K562 (cell line): ENCODE results near the gene CRX. TPM values are rescaled to one million over a fixed set of nuclear protein-coding genes. Genes with fewer than 3 reads are reported as not detected.

Source experiments
- ATAC-seq: fragments of 200-7000 bp; cut with Tn5 transposase; 3 replicates; pipeline ENCODE4 v1.9.1; 2020; ENCODE audit warnings: moderate library complexity
- BruUV-seq: library from RNA; stranded (reverse); fragments of 400-500 nt; replicated peaks from 2 replicates; lab custom pipeline; 2021; lab: Mats Ljungman, UMichigan
- CTCF ChIA-PET: fragments of 300-600 bp; formaldehyde crosslinking; extraction: SDS; loops from one replicate; lab custom pipeline; 2021; ENCODE audit warnings: low intra/inter-chr PET ratio; lab: Yijun Ruan, JAX
- POLR2A ChIA-PET: fragments of 300-600, 350-650 bp; sonication (Branson Sonifier 250); formaldehyde crosslinking; extraction: SDS; loops from one replicate; lab custom pipeline; 2021; ENCODE audit warnings: antibody characterized with exemption, inconsistent platforms; lab: Yijun Ruan, JAX
- DNase-seq, 4 experiments: peaks; one replicate each; pipeline versions ENCODE4 v3.0.0 to v3.0.0-alpha.2; 2011 to 2018; ENCODE audit warnings: low spot score in 3 of 4, mixed read lengths in 3 of 4; ENCODE audit errors: extremely low read depth in 1 of 4
- FAIRE-seq: peaks from 2 replicates; lab custom pipeline; 2011; peaks lifted over from hg19 to GRCh38; lab: Jason Lieb, UNC
- H2AFZ ChIP-seq: 2 replicates; pipeline ENCODE4 v1.6.0; 2011; ENCODE audit warnings: low read depth, low read length, control low read depth, inconsistent platforms
- H3K27ac ChIP-seq: fragments of 200-600 bp; 3 replicates; pipeline ENCODE4 v1.8.0; 2011; ENCODE audit warnings: low read depth, mild to moderate bottlenecking, control low read depth, inconsistent platforms, low read length, moderate library complexity, mixed read lengths; ENCODE audit errors: extremely low read depth
- H3K27me3 ChIP-seq, 2 experiments: fragments of 300-600 bp in 1 of 2; 2 replicates in 1 of 2; 3 replicates in 1 of 2; pipeline versions ENCODE4 v1.6.0 to v1.8.0; 2011; ENCODE audit warnings: inconsistent platforms in 2 of 2, low read length in 2 of 2, mild to moderate bottlenecking in 1 of 2, mixed read lengths in 1 of 2, moderate library complexity in 1 of 2; ENCODE audit not compliant: control insufficient read depth in 2 of 2, insufficient read depth in 2 of 2
- H3K36me3 ChIP-seq: fragments of 300-600 bp; 3 replicates; pipeline ENCODE4 v1.8.0; 2011; ENCODE audit warnings: mild to moderate bottlenecking, low read length, inconsistent platforms; ENCODE audit not compliant: control insufficient read depth, insufficient read depth
- H3K4me1 ChIP-seq, 2 experiments: fragments of 200-600 bp in 1 of 2; replicated peaks in 1 of 2; 2 replicates in 1 of 2; 3 replicates in 1 of 2; pipeline versions ENCODE4 v1.5.1 to v1.8.0; 2011; ENCODE audit warnings: inconsistent platforms in 2 of 2, low read length in 2 of 2, mild to moderate bottlenecking in 1 of 2, mixed read lengths in 1 of 2, moderate library complexity in 1 of 2; ENCODE audit not compliant: control insufficient read depth in 2 of 2, insufficient read depth in 2 of 2
- H3K4me2 ChIP-seq: 2 replicates; pipeline ENCODE4 v1.6.1; 2011; ENCODE audit warnings: low read length, control low read depth, inconsistent platforms, mixed read lengths; ENCODE audit not compliant: insufficient read depth
- H3K4me3 ChIP-seq: fragments of 200-600 bp; sonication (generic), shearing (Covaris generic); 2 replicates; pipeline ENCODE4 v1.5.1; 2016; ENCODE audit warnings: control low read depth, inconsistent platforms
- H3K79me2 ChIP-seq: fragments of 200-600 bp; 3 replicates; pipeline ENCODE4 v1.8.0; 2011; ENCODE audit warnings: low read length, inconsistent platforms; ENCODE audit not compliant: control insufficient read depth, insufficient read depth
- H3K9ac ChIP-seq, 2 experiments: 2 replicates each; pipeline versions ENCODE4 v1.6.0 to v1.6.1; 2011; ENCODE audit warnings: low read depth in 2 of 2, low read length in 2 of 2, control low read depth in 1 of 2, inconsistent platforms in 1 of 2, mild to moderate bottlenecking in 1 of 2, mixed read lengths in 1 of 2; ENCODE audit not compliant: insufficient read depth in 1 of 2
- H3K9me1 ChIP-seq: one replicate; pipeline ENCODE4 v1.6.0; 2011; ENCODE audit warnings: inconsistent platforms, mild to moderate bottlenecking, low read length, moderate library complexity; ENCODE audit not compliant: control insufficient read depth, insufficient read depth
- H3K9me3 ChIP-seq: replicated peaks from 2 replicates; pipeline ENCODE4 v1.5.1; 2011; ENCODE audit warnings: low read depth, low read length, inconsistent platforms; ENCODE audit not compliant: control insufficient read depth, insufficient read depth
- H4K20me1 ChIP-seq: replicated peaks from 2 replicates; pipeline ENCODE4 v1.6.1; 2011; ENCODE audit warnings: low read length, inconsistent platforms, mixed read lengths; ENCODE audit not compliant: control insufficient read depth, insufficient read depth
- POLR2B ChIP-seq: fragments of 450-650 bp; IDR thresholded peaks from 2 replicates; pipeline ENCODE4 v1.6.1; 2018; ENCODE audit warnings: low read depth; ENCODE audit not compliant: partially characterized antibody
- RB1 ChIP-seq: fragments of 450-650 bp; IDR thresholded peaks from 2 replicates; pipeline ENCODE4 v1.6.1; 2017; ENCODE audit warnings: low read depth, mild to moderate bottlenecking
- RHOXF2B ChIP-seq: fragments of 250-450 bp; sonication (Bioruptor Pico); conservative IDR thresholded peaks from 2 replicates; pipeline ENCODE4 v1.5.1; 2021
- TRIM24 ChIP-seq, 2 experiments: fragments of 450-650 bp; IDR thresholded peaks; 2 replicates each; pipeline ENCODE4 v1.6.1; 2016
- ZNF224 ChIP-seq: sonication (generic); formaldehyde crosslinking; IDR thresholded peaks from 2 replicates; pipeline ENCODE4 v1.8.0; 2022; ENCODE audit warnings: mild to moderate bottlenecking, missing genetic modification reagents
- ZNF282 ChIP-seq: sonication (generic); formaldehyde crosslinking; IDR thresholded peaks from 2 replicates; pipeline ENCODE4 v1.8.1; 2023; ENCODE audit warnings: missing genetic modification reagents
- ZNF778 ChIP-seq: fragments of 450-650 bp; formaldehyde crosslinking; IDR thresholded peaks from 2 replicates; pipeline ENCODE4 v1.4.0; 2020; ENCODE audit warnings: mild to moderate bottlenecking, moderate library complexity
- WGBS: fragments of 100-300 bp; shearing (Covaris generic); methylation state at CpG from one replicate; pipeline ENCODE4 v1.1.6; 2016; ENCODE audit warnings: low coverage, mixed read lengths; ENCODE audit not compliant: insufficient coverage; ENCODE audit errors: missing lambda C conversion rate; 5-methylcytosine and 5-hydroxymethylcytosine counted together
- in situ Hi-C: fragments of 300-500 bp; cut with MboI; formaldehyde crosslinking; loops from 4 replicates; pipeline ENCODE4 v1.15.0; 2018; ENCODE audit warnings: inconsistent platforms, mixed read lengths
- intact Hi-C: fragments of 100-400 bp; cut with micrococcal nuclease; formaldehyde crosslinking; loops from 2 replicates; pipeline ENCODE4 v1.14.2; 2022
- polyA plus RNA-seq, 8 experiments: library from polyadenylated mRNA; depleted of rRNA in 4 of 8; stranded (reverse) in 5 of 8; unstranded in 3 of 8; fragments of >200 nt; fragmentation: Nextera tagmentation in 2 of 8; fragmentation: Illumina TruSeq in 1 of 8; extraction: Ambion mirVana in 2 of 8; extraction: Trizol in 1 of 8; gene quantifications; 2 replicates each; pipeline versions ENCODE4 v1.2.1 to v1.2.3, GENCODE V29; 2011 to 2014; ENCODE audit warnings: inconsistent platforms in 1 of 8, missing spikeins in 1 of 8
- total RNA-seq, 7 experiments: library from RNA; depleted of rRNA in 6 of 7; stranded (reverse); fragments of >200 nt in 6 of 7; fragmentation: Illumina TruSeq in 2 of 7; extraction: Trizol in 2 of 7; gene quantifications; 2 replicates each; pipeline versions ENCODE4 v1.2.1 to v1.2.3, GENCODE V29; 2011 to 2021; ENCODE audit warnings: low replicate concordance in 1 of 7
- TF ChIP-seq, protein P1 (sequence below): fragments of 250-450 bp; sonication (Bioruptor Pico); IDR thresholded peaks from 2 replicates; pipeline ENCODE4 v1.5.0; 2021
- TF ChIP-seq, protein P2 (sequence below): fragments of 250-450 bp; sonication (Bioruptor Pico); IDR thresholded peaks from 2 replicates; pipeline ENCODE4 v1.5.0; 2021; ENCODE audit warnings: mild to moderate bottlenecking, borderline replicate concordance
- TF ChIP-seq, protein P3 (sequence below): fragments of 450-650 bp; IDR thresholded peaks from 2 replicates; pipeline ENCODE4 v1.6.1; 2017; ENCODE audit warnings: antibody characterized with exemption, mild to moderate bottlenecking

CRX gene
- total and polyA plus RNA-seq, 9 of the 15 experiments (the other 6 are each of a cell fraction or from before 2014, with no cell fraction given), result 0.01 TPM; not detected in 8

DNA sequence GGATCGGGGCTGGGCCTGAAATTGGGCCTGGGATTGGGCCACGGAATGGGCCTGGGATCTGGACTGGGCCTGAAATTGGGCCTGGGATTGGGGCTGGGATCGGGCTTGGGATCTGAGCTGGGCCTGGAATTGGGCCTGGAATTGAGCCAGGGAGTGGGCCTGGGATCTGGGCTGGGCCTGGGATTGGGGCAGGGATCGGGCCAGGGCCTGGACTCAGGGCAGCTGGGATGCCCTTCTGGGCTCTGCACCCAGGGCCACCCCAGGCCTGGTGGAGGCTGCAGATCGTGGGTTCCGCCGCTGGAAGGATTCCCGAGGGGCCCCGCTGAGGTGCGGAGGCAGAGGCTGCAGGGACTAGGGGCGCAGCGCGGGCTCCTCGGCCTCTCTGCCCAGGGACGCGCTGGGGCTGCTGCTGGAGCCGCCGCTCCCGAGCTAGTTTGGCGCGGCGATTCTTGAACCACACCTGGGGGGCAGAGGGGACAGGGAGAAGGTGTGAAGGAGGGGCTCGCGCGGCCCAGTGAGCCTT, 19.2 kb upstream of the CRX start:
- no peak overlapping the region for H2AFZ ChIP-seq
- BruUV-seq, result no TSS peak
- no peaks in the 10 kb centered on the region for H4K20me1 ChIP-seq
- no peaks in the 10 kb centered on the region for H3K79me2 ChIP-seq
- ChIA-PET POLR2A (no interaction called here), CTCF (no interaction called here)
- H3K36me3 ChIP-seq, result no peaks in the 10 kb centered on the region
- H3K4me2 ChIP-seq, result no peak overlapping the region
- no peaks in the 10 kb centered on the region; a peak in 1 of 5 replicates for H3K4me1 ChIP-seq
- FAIRE-seq, result no peak
- intact Hi-C loops (no loop called here), in situ Hi-C loops (loop anchor here (5.0 kb wide), 1 partner anchor 55 kb away; the partner anchor contains the start of gene TPRX2)
- no peak overlapping the region; a peak in 1 of 4 replicates for H3K9ac ChIP-seq
- DNase-seq, result no peak
- H3K27me3 ChIP-seq, result peaks cover 20 to 33% of the 10 kb centered on the region in 2 experiments
- no peak overlapping the region for H3K27ac ChIP-seq
- 78% methylated on average over 8 of the region's 25 CpGs for WGBS
- H3K9me3 ChIP-seq, result no peaks in the 10 kb centered on the region
- H3K4me3 ChIP-seq, result no peak overlapping the region
- no peaks in the 10 kb centered on the region for H3K9me1 ChIP-seq
- no peak for ATAC-seq
- TF ChIP-seq RB1, result no peak
- no peak for TF ChIP-seq ZNF224
- TF ChIP-seq, protein P1, sequence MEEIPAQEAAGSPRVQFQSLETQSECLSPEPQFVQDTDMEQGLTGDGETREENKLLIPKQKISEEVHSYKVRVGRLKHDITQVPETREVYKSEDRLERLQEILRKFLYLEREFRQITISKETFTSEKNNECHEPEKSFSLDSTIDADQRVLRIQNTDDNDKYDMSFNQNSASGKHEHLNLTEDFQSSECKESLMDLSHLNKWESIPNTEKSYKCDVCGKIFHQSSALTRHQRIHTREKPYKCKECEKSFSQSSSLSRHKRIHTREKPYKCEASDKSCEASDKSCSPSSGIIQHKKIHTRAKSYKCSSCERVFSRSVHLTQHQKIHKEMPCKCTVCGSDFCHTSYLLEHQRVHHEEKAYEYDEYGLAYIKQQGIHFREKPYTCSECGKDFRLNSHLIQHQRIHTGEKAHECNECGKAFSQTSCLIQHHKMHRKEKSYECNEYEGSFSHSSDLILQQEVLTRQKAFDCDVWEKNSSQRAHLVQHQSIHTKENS (CRISPR knock-in tag), result no peak
- TF ChIP-seq TRIM24 (IDR thresholded peaks at IDR 0.05), result no peak
- no peak for TF ChIP-seq ZNF778 (CRISPR knock-in tag)
- no peak for TF ChIP-seq RHOXF2B (CRISPR knock-in tag)
- TF ChIP-seq, protein P2, sequence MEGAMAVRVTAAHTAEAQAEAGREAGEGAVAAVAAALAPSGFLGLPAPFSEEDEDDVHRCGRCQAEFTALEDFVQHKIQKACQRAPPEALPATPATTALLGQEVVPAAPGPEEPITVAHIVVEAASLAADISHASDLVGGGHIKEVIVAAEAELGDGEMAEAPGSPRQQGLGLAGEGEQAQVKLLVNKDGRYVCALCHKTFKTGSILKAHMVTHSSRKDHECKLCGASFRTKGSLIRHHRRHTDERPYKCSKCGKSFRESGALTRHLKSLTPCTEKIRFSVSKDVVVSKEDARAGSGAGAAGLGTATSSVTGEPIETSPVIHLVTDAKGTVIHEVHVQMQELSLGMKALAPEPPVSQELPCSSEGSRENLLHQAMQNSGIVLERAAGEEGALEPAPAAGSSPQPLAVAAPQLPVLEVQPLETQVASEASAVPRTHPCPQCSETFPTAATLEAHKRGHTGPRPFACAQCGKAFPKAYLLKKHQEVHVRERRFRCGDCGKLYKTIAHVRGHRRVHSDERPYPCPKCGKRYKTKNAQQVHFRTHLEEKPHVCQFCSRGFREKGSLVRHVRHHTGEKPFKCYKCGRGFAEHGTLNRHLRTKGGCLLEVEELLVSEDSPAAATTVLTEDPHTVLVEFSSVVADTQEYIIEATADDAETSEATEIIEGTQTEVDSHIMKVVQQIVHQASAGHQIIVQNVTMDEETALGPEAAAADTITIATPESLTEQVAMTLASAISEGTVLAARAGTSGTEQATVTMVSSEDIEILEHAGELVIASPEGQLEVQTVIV (CRISPR knock-in tag), result no peak
- no peak for TF ChIP-seq ZNF282
- TF ChIP-seq POLR2B, result no peak
- TF ChIP-seq, protein P3, sequence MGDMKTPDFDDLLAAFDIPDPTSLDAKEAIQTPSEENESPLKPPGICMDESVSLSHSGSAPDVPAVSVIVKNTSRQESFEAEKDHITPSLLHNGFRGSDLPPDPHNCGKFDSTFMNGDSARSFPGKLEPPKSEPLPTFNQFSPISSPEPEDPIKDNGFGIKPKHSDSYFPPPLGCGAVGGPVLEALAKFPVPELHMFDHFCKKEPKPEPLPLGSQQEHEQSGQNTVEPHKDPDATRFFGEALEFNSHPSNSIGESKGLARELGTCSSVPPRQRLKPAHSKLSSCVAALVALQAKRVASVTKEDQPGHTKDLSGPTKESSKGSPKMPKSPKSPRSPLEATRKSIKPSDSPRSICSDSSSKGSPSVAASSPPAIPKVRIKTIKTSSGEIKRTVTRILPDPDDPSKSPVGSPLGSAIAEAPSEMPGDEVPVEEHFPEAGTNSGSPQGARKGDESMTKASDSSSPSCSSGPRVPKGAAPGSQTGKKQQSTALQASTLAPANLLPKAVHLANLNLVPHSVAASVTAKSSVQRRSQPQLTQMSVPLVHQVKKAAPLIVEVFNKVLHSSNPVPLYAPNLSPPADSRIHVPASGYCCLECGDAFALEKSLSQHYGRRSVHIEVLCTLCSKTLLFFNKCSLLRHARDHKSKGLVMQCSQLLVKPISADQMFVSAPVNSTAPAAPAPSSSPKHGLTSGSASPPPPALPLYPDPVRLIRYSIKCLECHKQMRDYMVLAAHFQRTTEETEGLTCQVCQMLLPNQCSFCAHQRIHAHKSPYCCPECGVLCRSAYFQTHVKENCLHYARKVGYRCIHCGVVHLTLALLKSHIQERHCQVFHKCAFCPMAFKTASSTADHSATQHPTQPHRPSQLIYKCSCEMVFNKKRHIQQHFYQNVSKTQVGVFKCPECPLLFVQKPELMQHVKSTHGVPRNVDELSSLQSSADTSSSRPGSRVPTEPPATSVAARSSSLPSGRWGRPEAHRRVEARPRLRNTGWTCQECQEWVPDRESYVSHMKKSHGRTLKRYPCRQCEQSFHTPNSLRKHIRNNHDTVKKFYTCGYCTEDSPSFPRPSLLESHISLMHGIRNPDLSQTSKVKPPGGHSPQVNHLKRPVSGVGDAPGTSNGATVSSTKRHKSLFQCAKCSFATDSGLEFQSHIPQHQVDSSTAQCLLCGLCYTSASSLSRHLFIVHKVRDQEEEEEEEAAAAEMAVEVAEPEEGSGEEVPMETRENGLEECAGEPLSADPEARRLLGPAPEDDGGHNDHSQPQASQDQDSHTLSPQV, result no peak
